K562 (cell line): ENCODE results near the gene RPS19BP1. TPM values are rescaled to one million over a fixed set of nuclear protein-coding genes. Genes with fewer than 3 reads are reported as not detected.

Experiments used
- ATAC-seq: fragments of 200-7000 bp; cut with Tn5 transposase; 3 replicates; pipeline ENCODE4 v1.9.1; 2020; ENCODE audit warnings: moderate library complexity
- BruUV-seq: library from RNA; stranded (reverse); fragments of 400-500 nt; replicated peaks from 2 replicates; lab custom pipeline; 2021; lab: Mats Ljungman, UMichigan
- CTCF ChIA-PET: fragments of 300-600 bp; formaldehyde crosslinking; extraction: SDS; loops from one replicate; lab custom pipeline; 2021; ENCODE audit warnings: low intra/inter-chr PET ratio; lab: Yijun Ruan, JAX
- POLR2A ChIA-PET: fragments of 300-600, 350-650 bp; sonication (Branson Sonifier 250); formaldehyde crosslinking; extraction: SDS; loops from one replicate; lab custom pipeline; 2021; ENCODE audit warnings: antibody characterized with exemption, inconsistent platforms; lab: Yijun Ruan, JAX
- DNase-seq, 4 experiments: peaks; one replicate each; pipeline versions ENCODE4 v3.0.0 to v3.0.0-alpha.2; 2011 to 2018; ENCODE audit warnings: low spot score in 3 of 4, mixed read lengths in 3 of 4; ENCODE audit errors: extremely low read depth in 1 of 4
- FAIRE-seq: peaks from 2 replicates; lab custom pipeline; 2011; peaks lifted over from hg19 to GRCh38; lab: Jason Lieb, UNC
- H2AFZ ChIP-seq: 2 replicates; pipeline ENCODE4 v1.6.0; 2011; ENCODE audit warnings: low read depth, low read length, control low read depth, inconsistent platforms
- H3K27ac ChIP-seq: fragments of 200-600 bp; 3 replicates; pipeline ENCODE4 v1.8.0; 2011; ENCODE audit warnings: low read depth, mild to moderate bottlenecking, control low read depth, inconsistent platforms, low read length, moderate library complexity, mixed read lengths; ENCODE audit errors: extremely low read depth
- H3K27me3 ChIP-seq, 2 experiments: fragments of 300-600 bp in 1 of 2; 2 replicates in 1 of 2; 3 replicates in 1 of 2; pipeline versions ENCODE4 v1.6.0 to v1.8.0; 2011; ENCODE audit warnings: inconsistent platforms in 2 of 2, low read length in 2 of 2, mild to moderate bottlenecking in 1 of 2, mixed read lengths in 1 of 2, moderate library complexity in 1 of 2; ENCODE audit not compliant: control insufficient read depth in 2 of 2, insufficient read depth in 2 of 2
- H3K36me3 ChIP-seq: fragments of 300-600 bp; 3 replicates; pipeline ENCODE4 v1.8.0; 2011; ENCODE audit warnings: mild to moderate bottlenecking, low read length, inconsistent platforms; ENCODE audit not compliant: control insufficient read depth, insufficient read depth
- H3K4me1 ChIP-seq, 2 experiments: fragments of 200-600 bp in 1 of 2; replicated peaks in 1 of 2; 2 replicates in 1 of 2; 3 replicates in 1 of 2; pipeline versions ENCODE4 v1.5.1 to v1.8.0; 2011; ENCODE audit warnings: inconsistent platforms in 2 of 2, low read length in 2 of 2, mild to moderate bottlenecking in 1 of 2, mixed read lengths in 1 of 2, moderate library complexity in 1 of 2; ENCODE audit not compliant: control insufficient read depth in 2 of 2, insufficient read depth in 2 of 2
- H3K4me2 ChIP-seq: 2 replicates; pipeline ENCODE4 v1.6.1; 2011; ENCODE audit warnings: low read length, control low read depth, inconsistent platforms, mixed read lengths; ENCODE audit not compliant: insufficient read depth
- H3K4me3 ChIP-seq: fragments of 200-600 bp; sonication (generic), shearing (Covaris generic); 2 replicates; pipeline ENCODE4 v1.5.1; 2016; ENCODE audit warnings: control low read depth, inconsistent platforms
- H3K79me2 ChIP-seq: fragments of 200-600 bp; 3 replicates; pipeline ENCODE4 v1.8.0; 2011; ENCODE audit warnings: low read length, inconsistent platforms; ENCODE audit not compliant: control insufficient read depth, insufficient read depth
- H3K9ac ChIP-seq, 2 experiments: 2 replicates each; pipeline versions ENCODE4 v1.6.0 to v1.6.1; 2011; ENCODE audit warnings: low read depth in 2 of 2, low read length in 2 of 2, control low read depth in 1 of 2, inconsistent platforms in 1 of 2, mild to moderate bottlenecking in 1 of 2, mixed read lengths in 1 of 2; ENCODE audit not compliant: insufficient read depth in 1 of 2
- H3K9me1 ChIP-seq: one replicate; pipeline ENCODE4 v1.6.0; 2011; ENCODE audit warnings: inconsistent platforms, mild to moderate bottlenecking, low read length, moderate library complexity; ENCODE audit not compliant: control insufficient read depth, insufficient read depth
- H3K9me3 ChIP-seq: replicated peaks from 2 replicates; pipeline ENCODE4 v1.5.1; 2011; ENCODE audit warnings: low read depth, low read length, inconsistent platforms; ENCODE audit not compliant: control insufficient read depth, insufficient read depth
- H4K20me1 ChIP-seq: replicated peaks from 2 replicates; pipeline ENCODE4 v1.6.1; 2011; ENCODE audit warnings: low read length, inconsistent platforms, mixed read lengths; ENCODE audit not compliant: control insufficient read depth, insufficient read depth
- CTBP1 ChIP-seq: fragments of 450-650 bp; IDR thresholded peaks from 2 replicates; pipeline ENCODE4 v1.6.1; 2016; ENCODE audit warnings: borderline replicate concordance
- ESRRA ChIP-seq: fragments of 450-650 bp; IDR thresholded peaks from 2 replicates; pipeline ENCODE4 v1.6.1; 2014; ENCODE audit warnings: low read depth, mild to moderate bottlenecking, moderate library complexity, borderline replicate concordance
- FOXM1 ChIP-seq, 2 experiments: fragments of 450-650 bp in 1 of 2; sonication (generic) in 1 of 2; formaldehyde crosslinking in 1 of 2; IDR thresholded peaks; 2 replicates each; pipeline versions ENCODE4 v1.6.1 to v1.9.0; 2017 to 2022; ENCODE audit warnings: low read depth in 2 of 2, mild to moderate bottlenecking in 2 of 2, missing genetic modification reagents in 1 of 2, moderate library complexity in 1 of 2
- MAFK ChIP-seq: IDR thresholded peaks from 2 replicates; pipeline ENCODE4 v1.6.1; 2011; ENCODE audit warnings: low read length, improper control_type of control experiment
- MCM5 ChIP-seq: fragments of 450-650 bp; IDR thresholded peaks from 2 replicates; pipeline ENCODE4 v1.6.1; 2016; ENCODE audit warnings: low read depth
- MED1 ChIP-seq: sonication (generic); formaldehyde crosslinking; IDR thresholded peaks from 2 replicates; pipeline ENCODE4 v1.8.1; 2023; ENCODE audit warnings: missing genetic modification reagents, borderline replicate concordance
- MYBL2 ChIP-seq, 2 experiments: fragments of 450-650 bp in 1 of 2; sonication (generic) in 1 of 2; formaldehyde crosslinking in 1 of 2; IDR thresholded peaks; 2 replicates each; pipeline versions ENCODE4 v1.6.1 to v1.8.1; 2017 to 2022; ENCODE audit warnings: borderline replicate concordance in 1 of 2, inconsistent platforms in 1 of 2, low read depth in 1 of 2, mild to moderate bottlenecking in 1 of 2, missing genetic modification reagents in 1 of 2, moderate library complexity in 1 of 2
- POLR2A ChIP-seq: fragments of 450-650 bp; conservative IDR thresholded peaks from 2 replicates; pipeline ENCODE4 v1.6.1; 2016
- SRF ChIP-seq, 2 experiments: fragments of 250-450, 450-650 bp in 1 of 2; sonication (Bioruptor Pico) in 1 of 2; sonication (generic) in 1 of 2; formaldehyde crosslinking; IDR thresholded peaks; 2 replicates each; pipeline versions ENCODE4 v1.5.0 to v1.5.1; 2020 to 2022; ENCODE audit warnings: mild to moderate bottlenecking in 1 of 2, missing genetic modification reagents in 1 of 2
- ZBTB1 ChIP-seq: sonication (generic); formaldehyde crosslinking; IDR thresholded peaks from 2 replicates; pipeline ENCODE4 v1.8.1; 2023; ENCODE audit warnings: missing genetic modification reagents, low read depth, mild to moderate bottlenecking, borderline replicate concordance
- ZNF707 ChIP-seq: fragments of 250-450 bp; sonication (Bioruptor Pico); conservative IDR thresholded peaks from 2 replicates; pipeline ENCODE4 v1.8.0; 2022; ENCODE audit warnings: inconsistent platforms, mild to moderate bottlenecking, moderate library complexity
- WGBS: fragments of 100-300 bp; shearing (Covaris generic); methylation state at CpG from one replicate; pipeline ENCODE4 v1.1.6; 2016; ENCODE audit warnings: low coverage, mixed read lengths; ENCODE audit not compliant: insufficient coverage; ENCODE audit errors: missing lambda C conversion rate; 5-methylcytosine and 5-hydroxymethylcytosine counted together
- in situ Hi-C: fragments of 300-500 bp; cut with MboI; formaldehyde crosslinking; loops from 4 replicates; pipeline ENCODE4 v1.15.0; 2018; ENCODE audit warnings: inconsistent platforms, mixed read lengths
- intact Hi-C: fragments of 100-400 bp; cut with micrococcal nuclease; formaldehyde crosslinking; loops from 2 replicates; pipeline ENCODE4 v1.14.2; 2022
- polyA plus RNA-seq, 8 experiments: library from polyadenylated mRNA; depleted of rRNA in 4 of 8; stranded (reverse) in 5 of 8; unstranded in 3 of 8; fragments of >200 nt; fragmentation: Nextera tagmentation in 2 of 8; fragmentation: Illumina TruSeq in 1 of 8; extraction: Ambion mirVana in 2 of 8; extraction: Trizol in 1 of 8; gene quantifications; 2 replicates each; pipeline versions ENCODE4 v1.2.1 to v1.2.3, GENCODE V29; 2011 to 2014; ENCODE audit warnings: inconsistent platforms in 1 of 8, missing spikeins in 1 of 8
- total RNA-seq, 7 experiments: library from RNA; depleted of rRNA in 6 of 7; stranded (reverse); fragments of >200 nt in 6 of 7; fragmentation: Illumina TruSeq in 2 of 7; extraction: Trizol in 2 of 7; gene quantifications; 2 replicates each; pipeline versions ENCODE4 v1.2.1 to v1.2.3, GENCODE V29; 2011 to 2021; ENCODE audit warnings: low replicate concordance in 1 of 7
- TF ChIP-seq, protein P1 (sequence below): fragments of 250-450 bp; sonication (Bioruptor Pico); IDR thresholded peaks from 2 replicates; pipeline ENCODE4 v1.5.0; 2021

Gene RPS19BP1
- total and polyA plus RNA-seq, 9 of the 15 experiments (the other 6 are each of a cell fraction or from before 2014, with no cell fraction given), result 3.0 to 223 (median 84.3) TPM

DNA sequence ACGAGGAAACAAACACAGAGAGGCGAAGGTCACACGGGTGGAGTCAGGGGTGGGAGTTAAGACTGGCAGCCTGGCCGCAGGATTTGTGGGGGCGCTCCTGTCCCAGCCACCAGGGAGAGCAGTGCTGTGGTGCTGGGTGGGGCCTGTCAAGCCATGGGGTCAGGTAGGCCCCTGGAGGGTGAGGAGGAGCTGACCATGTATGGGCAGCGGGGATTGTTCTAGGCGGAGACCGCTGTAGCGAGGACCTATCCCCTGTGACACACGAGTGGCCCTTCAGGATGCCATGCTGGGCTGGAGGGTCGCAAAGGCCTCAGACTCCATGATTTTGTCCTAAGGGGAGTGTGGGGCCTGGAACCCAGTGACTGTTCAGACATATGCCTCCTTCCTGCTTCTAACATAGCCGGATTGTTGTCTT is 1.6 kb upstream of the RPS19BP1 start:
- Histone ChIP-seq H3K9ac (peak overlapping the region; percentile 28 to 49; a peak in 3 of 4 replicates), H3K9me1 (no peaks in the 10 kb centered on the region), H3K4me1 (peaks cover 21 to 46% of the 10 kb centered on the region in 2 experiments; a peak in 4 of 5 replicates), H3K4me2 (peak overlapping the region; percentile 62; the same call in 1 of the 2 replicates), H3K36me3 (peaks cover 26% of the 10 kb centered on the region), H3K27me3 (no peaks in the 10 kb centered on the region), H3K27ac (no peak overlapping the region), H3K79me2 (peaks cover 35% of the 10 kb centered on the region), H4K20me1 (peaks cover 7% of the 10 kb centered on the region), H3K4me3 (no peak overlapping the region), H3K9me3 (no peaks in the 10 kb centered on the region), H2AFZ (peak overlapping the region; percentile 98)
- no peak for ATAC-seq
- ChIA-PET POLR2A (interaction anchor here (0.6 kb wide), 2 partner anchors 12 to 215 kb away, joined by 3 read pairs; no protein-coding TSS in a partner anchor), CTCF (interaction anchor here (0.6 to 2.2 kb wide), 5 partner anchors 26 to 1365 kb away, joined by 3 to 18 read pairs (median 3); no protein-coding TSS in a partner anchor)
- in situ Hi-C loops (loop anchor here (5.0 to 10.0 kb wide), 2 partner anchors 372 to 651 kb away; no protein-coding TSS in a partner anchor), intact Hi-C loops (loop anchor here (5.0 kb wide), 2 partner anchors 37 to 503 kb away; no protein-coding TSS in a partner anchor)
- no peak for DNase-seq
- FAIRE-seq, result no peak
- WGBS, result 73% methylated on average over 8 of the region's 12 CpGs
- BruUV-seq, result no TSS peak
- TF ChIP-seq MED1 (CRISPR knock-in tag) (no peak), CTBP1 (no peak), MYBL2 (IDR thresholded peaks at IDR 0.05; ENCODE audit: low read depth) (no peak), MYBL2 (CRISPR knock-in tag; IDR thresholded peaks at IDR 0.05; ENCODE audit: borderline replicate concordance) (no peak), POLR2A (no peak), FOXM1 (IDR thresholded peaks at IDR 0.05; ENCODE audit: low read depth) (no peak), FOXM1 (CRISPR knock-in tag; IDR thresholded peaks at IDR 0.05; ENCODE audit: low read depth) (no peak), ESRRA (no peak), SRF (CRISPR knock-in tag; IDR thresholded peaks at IDR 0.05) (no peak), ZNF707 (CRISPR knock-in tag) (no peak), MAFK (no peak), MCM5 (no peak), ZBTB1 (CRISPR knock-in tag) (no peak)
- TF ChIP-seq, protein P1, sequence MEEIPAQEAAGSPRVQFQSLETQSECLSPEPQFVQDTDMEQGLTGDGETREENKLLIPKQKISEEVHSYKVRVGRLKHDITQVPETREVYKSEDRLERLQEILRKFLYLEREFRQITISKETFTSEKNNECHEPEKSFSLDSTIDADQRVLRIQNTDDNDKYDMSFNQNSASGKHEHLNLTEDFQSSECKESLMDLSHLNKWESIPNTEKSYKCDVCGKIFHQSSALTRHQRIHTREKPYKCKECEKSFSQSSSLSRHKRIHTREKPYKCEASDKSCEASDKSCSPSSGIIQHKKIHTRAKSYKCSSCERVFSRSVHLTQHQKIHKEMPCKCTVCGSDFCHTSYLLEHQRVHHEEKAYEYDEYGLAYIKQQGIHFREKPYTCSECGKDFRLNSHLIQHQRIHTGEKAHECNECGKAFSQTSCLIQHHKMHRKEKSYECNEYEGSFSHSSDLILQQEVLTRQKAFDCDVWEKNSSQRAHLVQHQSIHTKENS, result no peak
